HUES6 (cell line): ENCODE measurements around the gene NTN4.
"Not testable (repeated sequence)": the region's sequence is repeated elsewhere in the genome, so short reads cannot be mapped to it uniquely, and the experiment has no call there.

Experiments used
- H3K27ac ChIP-seq: 2 replicates; pipeline ENCODE4 v1.7.0; 2013; ENCODE audit warnings: low read depth, mild to moderate bottlenecking, low read length, inconsistent platforms
- H3K27me3 ChIP-seq: 2 replicates; pipeline ENCODE4 v1.6.1; 2013; ENCODE audit warnings: low read length; ENCODE audit not compliant: control insufficient read depth, insufficient read depth
- H3K36me3 ChIP-seq: 2 replicates; pipeline ENCODE4 v1.6.1; 2013; ENCODE audit warnings: low read length; ENCODE audit not compliant: control insufficient read depth, insufficient read depth
- H3K4me1 ChIP-seq: 2 replicates; pipeline ENCODE4 v1.6.1; 2013; ENCODE audit warnings: low read length; ENCODE audit not compliant: control insufficient read depth, insufficient read depth
- H3K4me3 ChIP-seq: 2 replicates; pipeline ENCODE4 v1.5.1; 2013; ENCODE audit warnings: low read depth, low read length
- H3K9ac ChIP-seq: one replicate; pipeline ENCODE4 v1.6.1; 2013; ENCODE audit warnings: mild to moderate bottlenecking, low read length
- H3K9me3 ChIP-seq: 2 replicates; pipeline ENCODE4 v1.6.1; 2013; ENCODE audit warnings: low read depth, low read length; ENCODE audit not compliant: control insufficient read depth, insufficient read depth

The NTN4 gene

GRCh38 chr12:95790917-95791849 lies 619 bp upstream of the NTN4 start:
- Histone ChIP-seq H3K9ac (peak overlapping the region; percentile 6), H3K27me3 (peaks cover 62% of the 10 kb centered on the region), H3K27ac (no peak overlapping the region), H3K4me1 (peaks cover 4% of the 10 kb centered on the region; the same call in 1 of the 2 replicates), H3K4me3 (peak overlapping the region; percentile 81), H3K9me3 (no peaks in the 10 kb centered on the region), H3K36me3 (no peaks in the 10 kb centered on the region)

GRCh38 chr12:95789126-95790032 lies 1.2 kb downstream of the NTN4 start:
- H3K9ac ChIP-seq: peak overlapping the region; percentile 9
- no peak overlapping the region for H3K27ac ChIP-seq
- H3K4me1 ChIP-seq: peaks cover 4% of the 10 kb centered on the region; the same call in 1 of the 2 replicates
- peaks cover 62% of the 10 kb centered on the region for H3K27me3 ChIP-seq
- H3K4me3 ChIP-seq: peak overlapping the region; percentile 81
- H3K9me3 ChIP-seq: no peaks in the 10 kb centered on the region
- no peaks in the 10 kb centered on the region for H3K36me3 ChIP-seq

- no peaks in the 10 kb centered on the region for H3K9me3 ChIP-seq
- no peak overlapping the region for H3K4me3 ChIP-seq
- peaks cover 60% of the 10 kb centered on the region for H3K27me3 ChIP-seq
- H3K36me3 ChIP-seq: no peaks in the 10 kb centered on the region
- peaks cover 4% of the 10 kb centered on the region; the same call in 1 of the 2 replicates for H3K4me1 ChIP-seq
- H3K9ac ChIP-seq: no peak overlapping the region
- no peak overlapping the region for H3K27ac ChIP-seq
Measured at GRCh38 chr12:95788637-95789036, 1.9 kb downstream of the NTN4 start.

- Histone ChIP-seq H3K9ac (no peak overlapping the region), H3K36me3 (no peaks in the 10 kb centered on the region), H3K4me1 (peaks cover 4% of the 10 kb centered on the region; the same call in 1 of the 2 replicates), H3K9me3 (no peaks in the 10 kb centered on the region), H3K27ac (no peak overlapping the region), H3K27me3 (peaks cover 53% of the 10 kb centered on the region), H3K4me3 (no peak overlapping the region)
Measured at GRCh38 chr12:95787274-95787818, 3.2 kb downstream of the NTN4 start.

- Histone ChIP-seq H3K4me1 (peaks cover 4% of the 10 kb centered on the region; the same call in 1 of the 2 replicates), H3K4me3 (no peak overlapping the region), H3K36me3 (no peaks in the 10 kb centered on the region), H3K27me3 (peaks cover 30% of the 10 kb centered on the region), H3K9me3 (no peaks in the 10 kb centered on the region), H3K27ac (no peak overlapping the region), H3K9ac (no peak overlapping the region)
Measured at GRCh38 chr12:95784915-95785314, 5.6 kb downstream of the NTN4 start.

- Histone ChIP-seq H3K4me1 (peaks cover 4% of the 10 kb centered on the region; the same call in 1 of the 2 replicates), H3K36me3 (no peaks in the 10 kb centered on the region), H3K27ac (no peak overlapping the region), H3K27me3 (peaks cover 24% of the 10 kb centered on the region), H3K4me3 (no peak overlapping the region), H3K9me3 (no peaks in the 10 kb centered on the region), H3K9ac (no peak overlapping the region)
Measured at GRCh38 chr12:95784286-95784685, 6.3 kb downstream of the NTN4 start.

- H3K9me3 ChIP-seq: peaks cover 13% of the 10 kb centered on the region
- not testable (repeated sequence) for H3K4me1 ChIP-seq, H3K36me3 ChIP-seq, H3K4me3 ChIP-seq, H3K27ac ChIP-seq, H3K9ac ChIP-seq, H3K27me3 ChIP-seq
Measured at GRCh38 chr12:95775466-95775865, 15.1 kb downstream of the NTN4 start.

- H3K36me3 ChIP-seq: peaks cover 9% of the 10 kb centered on the region; the same call in 1 of the 2 replicates
- H3K9ac ChIP-seq: no peak overlapping the region
- no peaks in the 10 kb centered on the region for H3K27me3 ChIP-seq
- H3K27ac ChIP-seq: no peak overlapping the region
- H3K4me3 ChIP-seq: no peak overlapping the region
- H3K4me1 ChIP-seq: no peaks in the 10 kb centered on the region
- H3K9me3 ChIP-seq: peaks cover 13% of the 10 kb centered on the region
Measured at GRCh38 chr12:95774311-95775045, 16.1 kb downstream of the NTN4 start.

- H3K27ac ChIP-seq: no peak overlapping the region
- peaks cover 13% of the 10 kb centered on the region for H3K9me3 ChIP-seq
- H3K36me3 ChIP-seq: peaks cover 9% of the 10 kb centered on the region; the same call in 1 of the 2 replicates
- H3K27me3 ChIP-seq: no peaks in the 10 kb centered on the region
- peaks cover 3% of the 10 kb centered on the region; the same call in 1 of the 2 replicates for H3K4me1 ChIP-seq
- H3K4me3 ChIP-seq: no peak overlapping the region
- H3K9ac ChIP-seq: no peak overlapping the region
Measured at GRCh38 chr12:95773320-95773719, 17.2 kb downstream of the NTN4 start.

GRCh38 chr12:95767703-95768102 lies 22.9 kb downstream of the NTN4 start:
- Histone ChIP-seq H3K27ac (no peak overlapping the region), H3K9me3 (peaks cover 2% of the 10 kb centered on the region; the same call in 1 of the 2 replicates), H3K4me1 (peaks cover 10% of the 10 kb centered on the region; the same call in 1 of the 2 replicates)

More at GRCh38 chr12:95767703-95768102, 22.9 kb downstream of the NTN4 start:
- H3K27me3 ChIP-seq: no peaks in the 10 kb centered on the region
- H3K9ac ChIP-seq: no peak overlapping the region
- H3K4me3 ChIP-seq: no peak overlapping the region
- peaks cover 3% of the 10 kb centered on the region; the same call in 1 of the 2 replicates for H3K36me3 ChIP-seq
